ENCODE measurements around the gene AAR2.

Gene AAR2

GRCh38 chr20:36261389-36262105 is 25.3 kb downstream of the AAR2 start:
- no peak for DNase-seq (ENCODE audit: low read depth, low spot score)
- no peak overlapping the region for H3K4me3 ChIP-seq (ENCODE audit: low read depth, low read length)
- TF ChIP-seq, protein P1, sequence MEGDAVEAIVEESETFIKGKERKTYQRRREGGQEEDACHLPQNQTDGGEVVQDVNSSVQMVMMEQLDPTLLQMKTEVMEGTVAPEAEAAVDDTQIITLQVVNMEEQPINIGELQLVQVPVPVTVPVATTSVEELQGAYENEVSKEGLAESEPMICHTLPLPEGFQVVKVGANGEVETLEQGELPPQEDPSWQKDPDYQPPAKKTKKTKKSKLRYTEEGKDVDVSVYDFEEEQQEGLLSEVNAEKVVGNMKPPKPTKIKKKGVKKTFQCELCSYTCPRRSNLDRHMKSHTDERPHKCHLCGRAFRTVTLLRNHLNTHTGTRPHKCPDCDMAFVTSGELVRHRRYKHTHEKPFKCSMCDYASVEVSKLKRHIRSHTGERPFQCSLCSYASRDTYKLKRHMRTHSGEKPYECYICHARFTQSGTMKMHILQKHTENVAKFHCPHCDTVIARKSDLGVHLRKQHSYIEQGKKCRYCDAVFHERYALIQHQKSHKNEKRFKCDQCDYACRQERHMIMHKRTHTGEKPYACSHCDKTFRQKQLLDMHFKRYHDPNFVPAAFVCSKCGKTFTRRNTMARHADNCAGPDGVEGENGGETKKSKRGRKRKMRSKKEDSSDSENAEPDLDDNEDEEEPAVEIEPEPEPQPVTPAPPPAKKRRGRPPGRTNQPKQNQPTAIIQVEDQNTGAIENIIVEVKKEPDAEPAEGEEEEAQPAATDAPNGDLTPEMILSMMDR (IDR thresholded peaks at IDR 0.05; ENCODE audit: low read depth, low read length), result no peak
- in situ Hi-C loops (cut with HindIII; ENCODE audit: low sequenced_read_pairs), result no loop called here

DNA sequence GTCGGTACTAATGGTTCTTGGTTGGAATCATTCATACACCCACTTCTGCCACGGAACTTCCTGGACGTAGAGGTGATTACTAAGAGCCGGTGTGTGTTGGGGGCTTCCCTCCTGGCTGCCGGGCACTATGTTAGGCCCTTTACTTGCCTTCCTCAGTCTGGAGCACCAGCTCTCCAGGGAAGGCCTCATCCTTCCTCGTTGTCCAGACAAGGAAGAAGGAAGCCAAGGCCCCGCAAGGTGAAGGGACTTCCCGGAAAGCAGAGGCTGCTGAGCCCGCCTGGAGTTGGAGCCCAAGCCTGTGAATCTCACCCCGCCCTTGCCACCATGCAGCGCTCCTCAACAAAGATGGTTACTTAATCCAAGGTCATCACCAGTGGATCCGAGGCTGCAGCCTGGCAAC is 26.2 kb downstream of the AAR2 start:
- in situ Hi-C loops (cut with HindIII; ENCODE audit: low sequenced_read_pairs), result no loop called here
- no peak for DNase-seq (ENCODE audit: low read depth, low spot score)
- TF ChIP-seq, protein P1 (IDR thresholded peaks at IDR 0.05; ENCODE audit: low read depth, low read length), result no peak
- no peak overlapping the region for H3K4me3 ChIP-seq (ENCODE audit: low read depth, low read length)

DNA sequence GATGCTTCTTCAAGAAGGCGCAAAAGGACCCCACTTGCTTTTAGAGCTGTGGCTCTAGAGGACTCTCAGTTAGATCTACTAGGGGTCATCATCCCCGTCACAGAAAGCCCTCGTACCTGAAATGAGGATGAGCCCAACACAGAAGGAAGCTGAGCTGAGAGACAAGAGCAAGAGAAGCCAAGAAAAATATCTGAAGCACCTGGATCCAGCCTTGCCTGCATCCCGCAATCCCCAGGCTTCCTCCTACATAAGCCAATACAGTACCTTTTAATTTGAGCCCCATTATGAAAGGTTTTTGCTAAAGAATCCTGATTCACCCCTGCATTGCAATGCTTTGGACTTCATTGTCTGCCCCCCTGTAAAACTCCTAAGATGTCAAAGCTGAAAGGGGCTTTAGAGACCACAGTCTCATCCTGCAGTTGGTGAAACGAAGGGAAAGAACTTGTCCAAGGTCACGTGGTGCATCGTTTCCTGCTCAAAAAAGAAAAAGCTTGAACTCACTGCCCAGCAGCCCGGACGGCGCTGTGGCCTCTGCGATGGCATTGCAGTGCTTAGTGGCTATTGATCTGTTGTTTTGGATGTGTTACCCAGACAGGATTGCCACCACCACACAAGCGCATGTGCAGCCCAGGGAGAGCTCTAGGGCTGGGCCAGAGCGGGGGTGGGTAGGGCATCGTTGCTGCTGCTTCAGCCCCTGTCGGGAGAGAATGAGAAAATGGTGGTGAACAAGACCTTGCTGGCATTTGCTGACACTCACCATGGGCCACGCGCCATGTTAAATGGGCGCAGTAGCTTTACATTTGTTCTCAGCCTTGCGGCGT is 28.4 kb downstream of the AAR2 start:
- TF ChIP-seq, protein P1 (IDR thresholded peaks at IDR 0.05; ENCODE audit: low read depth, low read length), result no peak
- in situ Hi-C loops (cut with HindIII; ENCODE audit: low sequenced_read_pairs), result no loop called here
- no peak overlapping the region for H3K4me3 ChIP-seq (ENCODE audit: low read depth, low read length)
- DNase-seq (ENCODE audit: low read depth, low spot score), result no peak

DNA sequence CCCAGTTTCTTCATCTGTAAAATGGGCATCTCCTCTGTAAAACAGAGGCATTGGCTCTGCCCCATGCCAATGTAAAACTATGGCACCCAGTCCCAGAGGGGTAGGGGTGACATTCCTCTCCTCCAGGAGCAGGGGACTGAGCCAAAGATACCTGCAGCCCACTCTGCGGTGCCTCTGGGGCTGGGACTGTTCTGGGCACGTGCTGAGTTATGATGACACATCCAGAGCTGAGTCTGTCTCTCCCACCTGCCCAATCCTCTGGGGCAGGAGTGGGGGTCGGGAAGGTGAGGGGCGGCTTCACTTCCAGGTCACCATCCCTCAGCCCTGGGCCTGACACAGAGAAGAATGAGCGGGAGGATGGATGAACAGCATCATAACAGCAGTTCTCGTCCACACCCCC is 29.9 kb downstream of the AAR2 start:
- in situ Hi-C loops (cut with HindIII; ENCODE audit: low sequenced_read_pairs), result no loop called here
- TF ChIP-seq, protein P1 (IDR thresholded peaks at IDR 0.05; ENCODE audit: low read depth, low read length), result no peak
- no peak for DNase-seq (ENCODE audit: low read depth, low spot score)
- H3K4me3 ChIP-seq (ENCODE audit: low read depth, low read length), result no peak overlapping the region

DNA sequence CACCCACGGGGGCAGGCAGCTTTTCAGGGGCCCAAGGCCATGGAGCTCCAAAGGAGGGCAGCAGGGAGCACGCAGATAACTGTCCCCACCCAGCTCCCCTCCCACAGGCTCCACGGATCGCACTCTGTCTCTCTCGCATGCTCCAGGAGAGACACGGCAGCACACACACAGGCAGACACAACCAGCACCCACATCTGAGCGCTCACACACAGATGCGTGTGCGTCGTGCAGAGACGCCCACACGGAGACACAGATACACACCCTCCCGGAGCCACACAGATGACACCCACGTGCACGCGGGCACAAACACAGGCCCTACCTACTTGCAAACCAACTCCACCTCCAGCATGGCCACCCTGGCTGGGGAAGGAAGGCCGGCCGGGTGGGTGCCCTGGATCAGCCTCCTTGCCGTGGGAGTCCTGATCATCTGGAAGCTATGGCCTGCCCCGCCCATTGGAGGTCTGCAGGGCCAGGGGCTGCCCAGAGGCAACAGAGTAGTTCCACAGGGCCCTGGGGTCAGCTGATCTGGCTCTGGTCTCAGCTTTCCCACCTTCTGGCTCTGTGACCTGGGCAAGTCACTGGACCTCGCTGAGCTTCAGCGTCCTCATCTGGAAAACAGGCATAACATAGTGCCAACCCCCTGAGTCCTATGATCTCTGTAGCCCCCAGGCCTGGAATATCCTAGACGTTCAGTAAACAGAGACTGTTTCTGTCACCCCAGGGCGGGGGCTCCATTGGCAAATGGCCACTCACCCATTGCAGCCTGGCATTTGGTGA is 31.5 kb downstream of the AAR2 start:
- DNase-seq (ENCODE audit: low read depth, low spot score), result no peak
- TF ChIP-seq, protein P1 (IDR thresholded peaks at IDR 0.05; ENCODE audit: low read depth, low read length), result no peak
- no peak overlapping the region for H3K4me3 ChIP-seq (ENCODE audit: low read depth, low read length)
- in situ Hi-C loops (cut with HindIII; ENCODE audit: low sequenced_read_pairs), result no loop called here

Data from astrocyte of the spinal cord (primary cell).